ENCODE data around the gene TSPAN18. TPM values are rescaled to one million over a fixed set of nuclear protein-coding genes. Genes with fewer than 3 reads are reported as not detected.

TSPAN18 gene
- polyA plus RNA-seq, 1 donor: 44.4 TPM

- no peak for DNase-seq
These were observed 50.7 kb downstream of the TSPAN18 start for GRCh38 chr11:44777209-44778194.

- DNase-seq: no peak
These were observed 51.7 kb downstream of the TSPAN18 start for GRCh38 chr11:44778195-44779100.

- no peak for DNase-seq
These were observed 53.2 kb downstream of the TSPAN18 start for GRCh38 chr11:44779736-44780520.

- DNase-seq: no peak
These were observed 54.3 kb downstream of the TSPAN18 start for GRCh38 chr11:44780940-44781631.

- DNase-seq: no peak
These were observed 54.9 kb downstream of the TSPAN18 start for GRCh38 chr11:44781655-44782054.

GRCh38 chr11:44782478-44782877, 55.7 kb downstream of the TSPAN18 start:
- no peak for DNase-seq

- no peak for DNase-seq
These were observed 57.6 kb downstream of the TSPAN18 start for GRCh38 chr11:44784436-44784760.

- no peak for DNase-seq
These were observed 58.1 kb downstream of the TSPAN18 start for GRCh38 chr11:44784851-44785250.

GRCh38 chr11:44785856-44786607, 59.3 kb downstream of the TSPAN18 start:
- no peak for DNase-seq

- DNase-seq: no peak
These were observed 60.3 kb downstream of the TSPAN18 start for GRCh38 chr11:44787070-44787469.

GRCh38 chr11:44787981-44788380, 61.2 kb downstream of the TSPAN18 start:
- DNase-seq: no peak

- no peak for DNase-seq
These were observed 61.9 kb downstream of the TSPAN18 start for GRCh38 chr11:44788536-44789261.

GRCh38 chr11:44789496-44789895, 62.7 kb downstream of the TSPAN18 start:
- no peak for DNase-seq

- DNase-seq: no peak
These were observed 63.4 kb downstream of the TSPAN18 start for GRCh38 chr11:44790211-44790610.

- DNase-seq: no peak
These were observed 64.7 kb downstream of the TSPAN18 start for GRCh38 chr11:44791316-44791925.

- no peak for DNase-seq
These were observed 65.4 kb downstream of the TSPAN18 start for GRCh38 chr11:44792171-44792570.

- DNase-seq: no peak
These were observed 66.8 kb downstream of the TSPAN18 start for GRCh38 chr11:44793350-44794090.

GRCh38 chr11:44795803-44796535, 69.2 kb downstream of the TSPAN18 start:
- no peak for DNase-seq

All from left kidney (tissue), 2 donors.